ENCODE results near the gene AMFR. TPM values are rescaled to one million over a fixed set of nuclear protein-coding genes. Genes with fewer than 3 reads are reported as not detected.

AMFR gene
- total and polyA plus RNA-seq, 2 of the 13 experiments (the other 11 are each of a cell fraction or from before 2014, with no cell fraction given), result 52.9 to 108 TPM

DNA sequence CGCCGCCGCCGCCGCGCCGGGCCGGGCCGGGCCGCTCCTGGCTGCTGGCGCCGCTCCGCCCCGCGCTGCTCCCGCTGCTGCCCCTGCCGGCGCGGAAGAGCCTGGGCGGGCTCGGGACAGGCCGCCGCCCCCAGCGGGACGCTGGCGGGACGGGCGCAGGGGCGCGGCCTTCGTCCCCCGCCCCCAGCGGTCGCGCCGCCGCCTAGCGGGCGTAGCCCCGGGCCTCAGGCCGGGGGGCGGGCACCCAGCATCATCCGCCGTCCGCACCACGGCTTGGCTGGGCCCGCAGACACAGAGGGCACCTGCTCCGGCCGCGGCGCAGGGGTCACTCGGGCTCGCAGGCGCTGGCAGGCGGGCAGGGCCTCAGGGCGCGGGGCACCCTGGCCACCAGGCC is at the start of gene AMFR (continued):
- TF ChIP-seq, protein P1, sequence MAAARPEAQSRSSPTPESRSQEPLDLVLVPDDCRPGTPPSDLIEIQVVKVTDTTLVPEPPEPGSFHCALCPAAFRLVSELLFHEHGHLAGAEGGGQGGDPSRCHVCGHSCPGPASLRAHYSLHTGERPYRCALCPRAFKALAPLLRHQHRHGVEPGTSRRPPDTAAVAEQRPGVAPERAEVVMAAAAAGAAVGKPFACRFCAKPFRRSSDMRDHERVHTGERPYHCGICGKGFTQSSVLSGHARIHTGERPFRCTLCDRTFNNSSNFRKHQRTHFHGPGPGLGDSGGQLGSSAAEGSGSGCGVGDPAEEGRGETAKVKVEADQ (CRISPR knock-in tag; IDR thresholded peaks at IDR 0.05; ENCODE audit: borderline replicate concordance), result no peak
- TF ChIP-seq CENPT (CRISPR knock-in tag; IDR thresholded peaks at IDR 0.05; ENCODE audit: low read depth), result 0 out of 2 replicates have a peak, but pooled peaks have one; percentile 48
- no peak for TF ChIP-seq DPF2 (CRISPR knock-in tag; IDR thresholded peaks at IDR 0.05; ENCODE audit: borderline replicate concordance, low read depth)
- no peak for TF ChIP-seq ZNF224 (CRISPR knock-in tag; IDR thresholded peaks at IDR 0.05)
- TF ChIP-seq, protein P2, sequence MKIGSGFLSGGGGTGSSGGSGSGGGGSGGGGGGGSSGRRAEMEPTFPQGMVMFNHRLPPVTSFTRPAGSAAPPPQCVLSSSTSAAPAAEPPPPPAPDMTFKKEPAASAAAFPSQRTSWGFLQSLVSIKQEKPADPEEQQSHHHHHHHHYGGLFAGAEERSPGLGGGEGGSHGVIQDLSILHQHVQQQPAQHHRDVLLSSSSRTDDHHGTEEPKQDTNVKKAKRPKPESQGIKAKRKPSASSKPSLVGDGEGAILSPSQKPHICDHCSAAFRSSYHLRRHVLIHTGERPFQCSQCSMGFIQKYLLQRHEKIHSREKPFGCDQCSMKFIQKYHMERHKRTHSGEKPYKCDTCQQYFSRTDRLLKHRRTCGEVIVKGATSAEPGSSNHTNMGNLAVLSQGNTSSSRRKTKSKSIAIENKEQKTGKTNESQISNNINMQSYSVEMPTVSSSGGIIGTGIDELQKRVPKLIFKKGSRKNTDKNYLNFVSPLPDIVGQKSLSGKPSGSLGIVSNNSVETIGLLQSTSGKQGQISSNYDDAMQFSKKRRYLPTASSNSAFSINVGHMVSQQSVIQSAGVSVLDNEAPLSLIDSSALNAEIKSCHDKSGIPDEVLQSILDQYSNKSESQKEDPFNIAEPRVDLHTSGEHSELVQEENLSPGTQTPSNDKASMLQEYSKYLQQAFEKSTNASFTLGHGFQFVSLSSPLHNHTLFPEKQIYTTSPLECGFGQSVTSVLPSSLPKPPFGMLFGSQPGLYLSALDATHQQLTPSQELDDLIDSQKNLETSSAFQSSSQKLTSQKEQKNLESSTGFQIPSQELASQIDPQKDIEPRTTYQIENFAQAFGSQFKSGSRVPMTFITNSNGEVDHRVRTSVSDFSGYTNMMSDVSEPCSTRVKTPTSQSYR (CRISPR knock-in tag; IDR thresholded peaks at IDR 0.05; ENCODE audit: borderline replicate concordance), result peak; percentile 64; the same call in 1 of the 2 replicates
- TF ChIP-seq, protein P3, sequence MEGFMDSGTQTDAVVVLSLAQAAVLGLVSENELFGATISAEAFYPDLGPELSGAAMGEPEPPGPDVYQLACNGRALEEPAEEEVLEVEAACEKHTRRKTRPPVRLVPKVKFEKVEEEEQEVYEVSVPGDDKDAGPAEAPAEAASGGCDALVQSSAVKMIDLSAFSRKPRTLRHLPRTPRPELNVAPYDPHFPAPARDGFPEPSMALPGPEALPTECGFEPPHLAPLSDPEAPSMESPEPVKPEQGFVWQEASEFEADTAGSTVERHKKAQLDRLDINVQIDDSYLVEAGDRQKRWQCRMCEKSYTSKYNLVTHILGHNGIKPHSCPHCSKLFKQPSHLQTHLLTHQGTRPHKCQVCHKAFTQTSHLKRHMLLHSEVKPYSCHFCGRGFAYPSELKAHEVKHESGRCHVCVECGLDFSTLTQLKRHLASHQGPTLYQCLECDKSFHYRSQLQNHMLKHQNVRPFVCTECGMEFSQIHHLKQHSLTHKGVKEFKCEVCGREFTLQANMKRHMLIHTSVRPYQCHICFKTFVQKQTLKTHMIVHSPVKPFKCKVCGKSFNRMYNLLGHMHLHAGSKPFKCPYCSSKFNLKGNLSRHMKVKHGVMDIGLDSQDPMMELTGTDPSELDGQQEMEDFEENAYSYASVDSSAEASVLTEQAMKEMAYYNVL (CRISPR knock-in tag; IDR thresholded peaks at IDR 0.05; ENCODE audit: borderline replicate concordance), result no peak
- TF ChIP-seq GABPB1 (CRISPR knock-in tag; IDR thresholded peaks at IDR 0.05), result peak; percentile 55; the same call in 1 of the 2 replicates
- peak; percentile 88 for TF ChIP-seq SKI (IDR thresholded peaks at IDR 0.05; ENCODE audit: partially characterized antibody)
- peak; percentile 82 for TF ChIP-seq RAD21 (CRISPR knock-in tag; IDR thresholded peaks at IDR 0.05)
- TF ChIP-seq KLF12 (CRISPR knock-in tag; IDR thresholded peaks at IDR 0.05; ENCODE audit: borderline replicate concordance), result peak; percentile 67; the same call in 1 of the 2 replicates
- no peak for TF ChIP-seq ZNF879 (CRISPR knock-in tag; IDR thresholded peaks at IDR 0.05)
- peak; percentile 74 for TF ChIP-seq HOXA3 (CRISPR knock-in tag; IDR thresholded peaks at IDR 0.05)
- TF ChIP-seq HNRNPUL1 (IDR thresholded peaks at IDR 0.05; ENCODE audit: low read depth, low read length), result no peak
- no peak for TF ChIP-seq MYNN (CRISPR knock-in tag; IDR thresholded peaks at IDR 0.05; ENCODE audit: low read depth)
- TF ChIP-seq SP4 (CRISPR knock-in tag; IDR thresholded peaks at IDR 0.05), result peak; percentile 87
- TF ChIP-seq, protein P4, sequence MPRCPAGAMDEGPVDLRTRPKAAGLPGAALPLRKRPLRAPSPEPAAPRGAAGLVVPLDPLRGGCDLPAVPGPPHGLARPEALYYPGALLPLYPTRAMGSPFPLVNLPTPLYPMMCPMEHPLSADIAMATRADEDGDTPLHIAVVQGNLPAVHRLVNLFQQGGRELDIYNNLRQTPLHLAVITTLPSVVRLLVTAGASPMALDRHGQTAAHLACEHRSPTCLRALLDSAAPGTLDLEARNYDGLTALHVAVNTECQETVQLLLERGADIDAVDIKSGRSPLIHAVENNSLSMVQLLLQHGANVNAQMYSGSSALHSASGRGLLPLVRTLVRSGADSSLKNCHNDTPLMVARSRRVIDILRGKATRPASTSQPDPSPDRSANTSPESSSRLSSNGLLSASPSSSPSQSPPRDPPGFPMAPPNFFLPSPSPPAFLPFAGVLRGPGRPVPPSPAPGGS (CRISPR knock-in tag; IDR thresholded peaks at IDR 0.05), result 0 out of 2 replicates have a peak, but pooled peaks have one; percentile 14
- TF ChIP-seq ZFP90 (CRISPR knock-in tag; IDR thresholded peaks at IDR 0.05; ENCODE audit: borderline replicate concordance), result 0 out of 2 replicates have a peak, but pooled peaks have one; percentile 17
- TF ChIP-seq, protein P5, sequence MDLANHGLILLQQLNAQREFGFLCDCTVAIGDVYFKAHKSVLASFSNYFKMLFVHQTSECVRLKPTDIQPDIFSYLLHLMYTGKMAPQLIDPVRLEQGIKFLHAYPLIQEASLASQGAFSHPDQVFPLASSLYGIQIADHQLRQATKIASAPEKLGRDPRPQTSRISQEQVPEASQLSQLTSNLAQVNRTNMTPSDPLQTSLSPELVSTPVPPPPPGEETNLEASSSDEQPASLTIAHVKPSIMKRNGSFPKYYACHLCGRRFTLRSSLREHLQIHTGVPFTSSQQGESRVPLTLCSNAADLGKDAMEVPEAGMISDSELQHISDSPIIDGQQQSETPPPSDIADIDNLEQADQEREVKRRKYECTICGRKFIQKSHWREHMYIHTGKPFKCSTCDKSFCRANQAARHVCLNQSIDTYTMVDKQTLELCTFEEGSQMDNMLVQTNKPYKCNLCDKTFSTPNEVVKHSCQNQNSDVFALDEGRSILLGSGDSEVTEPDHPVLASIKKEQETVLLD (CRISPR knock-in tag; IDR thresholded peaks at IDR 0.05; ENCODE audit: low read depth), result peak; percentile 91
- 0 out of 2 replicates have a peak, but pooled peaks have one; percentile 7 for TF ChIP-seq FOXO1 (CRISPR knock-in tag; IDR thresholded peaks at IDR 0.05)
- no peak for TF ChIP-seq REPIN1 (CRISPR knock-in tag; IDR thresholded peaks at IDR 0.05; ENCODE audit: borderline replicate concordance, low read depth)
